Esophagus muscularis mucosa (tissue), 4 donors: ENCODE results near the gene DDT.

Source experiments
- CTCF ChIP-seq, 3 experiments: fragments of 200-600 bp in 2 of 3; fragments of 450-650 bp in 1 of 3; sonication (generic) in 2 of 3; IDR thresholded peaks; one replicate each; pipeline ENCODE4 v1.5.1; 2017 to 2019; ENCODE audit warnings: antibody characterized with exemption in 3 of 3, mild to moderate bottlenecking in 2 of 3, moderate library complexity in 1 of 3
- EP300 ChIP-seq: sonication (generic); formaldehyde crosslinking; IDR thresholded peaks from one replicate; pipeline ENCODE4 v1.6.1; 2017; ENCODE audit warnings: antibody characterized with exemption
- POLR2A ChIP-seq: fragments of 450-650 bp; IDR thresholded peaks from one replicate; pipeline ENCODE4 v1.6.1; 2017; ENCODE audit warnings: antibody characterized with exemption, moderate library complexity, mild to moderate bottlenecking, low read depth

DNA sequence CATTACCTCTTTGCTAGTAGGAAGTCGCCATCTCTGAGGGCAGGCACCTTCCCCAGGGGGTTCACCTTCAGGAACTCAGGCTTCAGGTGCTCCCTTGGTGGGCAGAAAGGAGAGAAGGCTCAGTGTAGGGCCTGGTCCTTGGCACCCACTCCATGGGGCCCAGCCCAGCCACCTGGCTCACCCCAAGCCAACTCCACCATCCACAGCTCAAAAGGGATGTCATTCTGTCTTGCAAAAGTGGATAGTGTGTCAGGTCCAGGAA lies 33.7 kb upstream of the DDT start:
- TF ChIP-seq CTCF (IDR thresholded peaks at IDR 0.05) (no peak), EP300 (no peak), POLR2A (no peak)
